K562 (cell line): ENCODE measurements around the gene KRT76.

Experiments used
- EZH2 ChIP-seq: IDR thresholded peaks from 2 replicates; pipeline ENCODE4 v1.6.1; 2012; ENCODE audit warnings: low read depth, mild to moderate bottlenecking, inconsistent platforms, low read length, borderline replicate concordance
- POLR2A ChIP-seq: fragments of 450-650 bp; conservative IDR thresholded peaks from 2 replicates; pipeline ENCODE4 v1.6.1; 2016
- TF ChIP-seq, protein P1 (sequence below), 3 experiments: IDR thresholded peaks in 2 of 3; conservative IDR thresholded peaks in 1 of 3; 2 replicates each; pipeline ENCODE4 v1.5.1; 2011 to 2012; ENCODE audit warnings: low read length in 3 of 3, mild to moderate bottlenecking in 3 of 3, control low read depth in 2 of 3, improper control_type of control experiment in 1 of 3, inconsistent platforms in 1 of 3, low read depth in 1 of 3, mixed read lengths in 1 of 3, moderate library complexity in 1 of 3; ENCODE audit not compliant: insufficient read depth in 2 of 3

DNA sequence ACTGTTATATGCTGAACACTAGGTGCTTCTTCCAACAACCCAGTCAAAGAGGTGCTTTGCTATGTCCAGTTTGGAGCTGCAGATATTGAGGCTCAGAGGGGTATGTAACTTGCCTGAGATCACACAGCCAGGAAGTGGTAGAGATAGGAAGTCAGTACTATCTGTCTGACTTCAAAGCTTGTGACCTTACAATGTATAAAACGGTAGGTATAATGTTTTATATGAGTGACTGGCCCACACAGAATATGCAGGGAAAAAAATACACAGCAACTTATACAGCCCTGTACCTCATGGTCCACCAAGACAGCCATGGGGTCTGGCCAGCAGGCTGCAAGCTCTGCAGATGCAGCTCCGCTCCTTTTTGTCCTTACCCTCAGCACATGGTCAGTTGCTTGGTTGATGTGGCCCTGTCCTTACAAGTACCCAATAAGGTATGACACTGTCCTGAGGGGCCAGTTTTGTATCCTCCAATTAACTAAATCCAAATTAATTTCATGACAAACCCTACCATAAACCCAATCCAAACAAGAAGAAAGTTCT is 40.6 kb upstream of the KRT76 start:
- TF ChIP-seq, protein P1, sequence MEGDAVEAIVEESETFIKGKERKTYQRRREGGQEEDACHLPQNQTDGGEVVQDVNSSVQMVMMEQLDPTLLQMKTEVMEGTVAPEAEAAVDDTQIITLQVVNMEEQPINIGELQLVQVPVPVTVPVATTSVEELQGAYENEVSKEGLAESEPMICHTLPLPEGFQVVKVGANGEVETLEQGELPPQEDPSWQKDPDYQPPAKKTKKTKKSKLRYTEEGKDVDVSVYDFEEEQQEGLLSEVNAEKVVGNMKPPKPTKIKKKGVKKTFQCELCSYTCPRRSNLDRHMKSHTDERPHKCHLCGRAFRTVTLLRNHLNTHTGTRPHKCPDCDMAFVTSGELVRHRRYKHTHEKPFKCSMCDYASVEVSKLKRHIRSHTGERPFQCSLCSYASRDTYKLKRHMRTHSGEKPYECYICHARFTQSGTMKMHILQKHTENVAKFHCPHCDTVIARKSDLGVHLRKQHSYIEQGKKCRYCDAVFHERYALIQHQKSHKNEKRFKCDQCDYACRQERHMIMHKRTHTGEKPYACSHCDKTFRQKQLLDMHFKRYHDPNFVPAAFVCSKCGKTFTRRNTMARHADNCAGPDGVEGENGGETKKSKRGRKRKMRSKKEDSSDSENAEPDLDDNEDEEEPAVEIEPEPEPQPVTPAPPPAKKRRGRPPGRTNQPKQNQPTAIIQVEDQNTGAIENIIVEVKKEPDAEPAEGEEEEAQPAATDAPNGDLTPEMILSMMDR (IDR thresholded peaks at IDR 0.05 in 2 of 3, conservative IDR thresholded peaks at IDR 0.05 in 1 of 3; ENCODE audit: insufficient read depth in 2 of 3, low read depth in 1 of 3, low read length in 3 of 3): no peak
- TF ChIP-seq EZH2 (no peak), POLR2A (no peak)
